ENCODE data around the gene NME8. TPM values are rescaled to one million over a fixed set of nuclear protein-coding genes. Genes with fewer than 3 reads are reported as not detected.

Gene NME8
- total RNA-seq, 2 donors from 2014 or later, result 2.3 to 9.2 TPM

DNA sequence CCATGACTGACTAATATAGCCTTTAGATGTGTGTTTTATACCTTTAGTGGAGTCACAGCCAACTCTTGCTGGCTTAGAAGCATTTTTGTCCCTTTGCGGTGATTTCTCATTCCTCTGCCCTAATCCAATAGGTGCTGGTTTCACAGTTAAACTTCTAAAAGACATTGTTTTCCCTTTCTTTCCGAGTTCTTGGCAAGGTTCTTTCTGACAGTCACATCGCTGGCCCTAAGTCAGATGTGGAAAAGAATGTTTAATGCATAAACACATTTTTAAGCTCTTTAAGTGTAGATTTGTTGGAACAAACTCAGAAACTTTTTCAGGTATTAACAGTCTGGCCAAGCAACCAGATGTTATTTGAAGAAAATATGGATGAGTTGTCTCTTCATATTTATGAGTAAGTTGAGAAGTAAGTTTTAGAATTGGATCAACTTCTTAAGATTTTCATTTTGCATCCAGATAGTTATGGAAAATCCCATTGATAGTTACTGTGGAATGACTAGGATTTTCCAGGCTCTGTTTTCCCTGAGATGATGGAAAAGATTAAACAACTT is 76.2 kb downstream of the NME8 start:
- Mint-ChIP-seq H3K36me3 (ENCODE audit: low read depth) (no peaks in the 10 kb centered on the region), H3K4me1 (peaks cover 5% of the 10 kb centered on the region), H3K9me3 (peaks cover 8% of the 10 kb centered on the region), H3K27ac (no peak overlapping the region), H3K27me3 (ENCODE audit: insufficient read depth) (peaks cover 34% of the 10 kb centered on the region), H3K4me3 (no peak overlapping the region)
- TF ChIP-seq, protein P1, sequence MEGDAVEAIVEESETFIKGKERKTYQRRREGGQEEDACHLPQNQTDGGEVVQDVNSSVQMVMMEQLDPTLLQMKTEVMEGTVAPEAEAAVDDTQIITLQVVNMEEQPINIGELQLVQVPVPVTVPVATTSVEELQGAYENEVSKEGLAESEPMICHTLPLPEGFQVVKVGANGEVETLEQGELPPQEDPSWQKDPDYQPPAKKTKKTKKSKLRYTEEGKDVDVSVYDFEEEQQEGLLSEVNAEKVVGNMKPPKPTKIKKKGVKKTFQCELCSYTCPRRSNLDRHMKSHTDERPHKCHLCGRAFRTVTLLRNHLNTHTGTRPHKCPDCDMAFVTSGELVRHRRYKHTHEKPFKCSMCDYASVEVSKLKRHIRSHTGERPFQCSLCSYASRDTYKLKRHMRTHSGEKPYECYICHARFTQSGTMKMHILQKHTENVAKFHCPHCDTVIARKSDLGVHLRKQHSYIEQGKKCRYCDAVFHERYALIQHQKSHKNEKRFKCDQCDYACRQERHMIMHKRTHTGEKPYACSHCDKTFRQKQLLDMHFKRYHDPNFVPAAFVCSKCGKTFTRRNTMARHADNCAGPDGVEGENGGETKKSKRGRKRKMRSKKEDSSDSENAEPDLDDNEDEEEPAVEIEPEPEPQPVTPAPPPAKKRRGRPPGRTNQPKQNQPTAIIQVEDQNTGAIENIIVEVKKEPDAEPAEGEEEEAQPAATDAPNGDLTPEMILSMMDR (conservative IDR thresholded peaks at IDR 0.05), result no peak
- Histone ChIP-seq H3K4me1 (ENCODE audit: control insufficient read depth, insufficient read depth, low read length) (no peaks in the 10 kb centered on the region), H3K4me3 (ENCODE audit: low read length) (no peak overlapping the region), H3K36me3 (ENCODE audit: control insufficient read depth, insufficient read depth, low read length) (no peaks in the 10 kb centered on the region), H3K9ac (ENCODE audit: extremely low read depth, low read length, poor library complexity, severe bottlenecking) (no peak overlapping the region), H3K27ac (ENCODE audit: low read depth, low read length) (no peak overlapping the region), H3K9me3 (ENCODE audit: control insufficient read depth, low read length) (peaks cover 9% of the 10 kb centered on the region), H3K27me3 (ENCODE audit: control insufficient read depth, insufficient read depth, low read length, poor library complexity, severe bottlenecking) (peaks cover 32% of the 10 kb centered on the region)
- DNase-seq, result no peak
- WGBS, 2 experiments (ENCODE audit: insufficient coverage in 1 of 2, insufficient read length in 1 of 2), result 93 to 95% methylated on average over 3 of the region's 3 CpGs

DNA sequence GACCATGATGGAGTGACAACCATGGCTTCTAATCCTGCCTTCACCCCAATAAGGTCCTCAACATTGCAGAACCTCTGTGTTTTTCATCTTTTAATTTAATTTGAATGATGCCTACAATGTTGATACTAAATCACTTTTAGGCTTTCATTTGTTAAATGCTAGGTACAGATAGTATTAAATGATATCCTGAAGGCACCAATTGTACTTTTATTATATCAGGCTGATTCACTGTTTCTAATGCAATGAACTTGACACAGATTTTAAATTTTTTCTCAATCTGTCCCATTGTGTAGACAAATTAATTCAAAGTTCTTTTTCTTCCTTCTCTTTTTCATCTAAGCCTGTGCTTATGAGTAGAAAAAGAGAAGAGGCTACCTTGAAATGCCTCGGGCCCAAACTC is 77.2 kb downstream of the NME8 start:
- WGBS, 2 experiments (ENCODE audit: insufficient coverage in 1 of 2, insufficient read length in 1 of 2), result 100% methylated on average over 1 of the region's 1 CpG; no CpG with 5 or more reads in 1 of the 2 experiments

DNA sequence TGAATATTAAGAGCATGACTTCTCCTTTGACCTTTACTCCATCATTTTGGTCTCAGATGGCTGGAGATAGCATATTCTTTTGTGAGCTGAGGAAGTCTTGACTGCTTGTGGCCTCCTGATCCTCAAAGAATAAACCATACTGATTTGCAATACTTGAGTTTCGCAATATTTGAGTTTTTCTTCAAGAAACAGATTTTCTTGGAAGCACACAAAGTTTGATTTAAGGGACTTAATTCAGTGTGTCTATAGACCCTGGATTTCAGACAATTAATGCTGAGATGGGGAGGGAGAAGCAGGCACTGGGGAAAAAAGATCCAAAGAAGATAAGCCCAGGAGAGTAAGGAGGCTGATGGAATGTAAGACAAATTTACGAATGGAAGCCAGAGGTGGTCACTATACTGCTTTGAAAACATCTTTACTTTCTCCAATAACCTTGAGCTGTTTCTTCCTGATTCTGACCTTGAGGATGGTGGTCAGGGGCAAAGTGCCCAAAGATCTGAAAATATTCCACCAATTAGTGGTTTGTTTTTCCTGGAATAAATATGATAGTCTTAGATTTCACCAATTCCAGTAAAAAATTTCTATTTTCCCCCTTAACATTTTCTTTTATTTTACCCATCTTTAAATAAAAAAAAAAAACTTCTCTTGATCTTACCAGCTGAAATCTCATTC is 79.5 kb downstream of the NME8 start:
- H3K9me3 Mint-ChIP-seq, result peaks cover 8% of the 10 kb centered on the region
- peaks cover 9% of the 10 kb centered on the region for H3K9me3 ChIP-seq (ENCODE audit: control insufficient read depth, low read length)
- H3K4me1 ChIP-seq (ENCODE audit: control insufficient read depth, insufficient read depth, low read length), result no peaks in the 10 kb centered on the region
- no peak overlapping the region for H3K27ac Mint-ChIP-seq
- H3K27me3 Mint-ChIP-seq (ENCODE audit: insufficient read depth), result peaks cover 8% of the 10 kb centered on the region
- no peaks in the 10 kb centered on the region for H3K36me3 Mint-ChIP-seq (ENCODE audit: low read depth)
- TF ChIP-seq, protein P1 (conservative IDR thresholded peaks at IDR 0.05), result no peak
- no peak overlapping the region for H3K4me3 Mint-ChIP-seq
- H3K4me1 Mint-ChIP-seq, result no peaks in the 10 kb centered on the region
- H3K27ac ChIP-seq (ENCODE audit: low read depth, low read length), result no peak overlapping the region
- no peaks in the 10 kb centered on the region for H3K27me3 ChIP-seq (ENCODE audit: control insufficient read depth, insufficient read depth, low read length, poor library complexity, severe bottlenecking)
- DNase-seq, result no peak
- no peak overlapping the region for H3K9ac ChIP-seq (ENCODE audit: extremely low read depth, low read length, poor library complexity, severe bottlenecking)
- H3K4me3 ChIP-seq (ENCODE audit: low read length), result no peak overlapping the region
- WGBS, 2 experiments (ENCODE audit: insufficient coverage in 1 of 2, insufficient read length in 1 of 2), result 89 to 100% methylated on average over 2 of the region's 2 CpGs
- no peaks in the 10 kb centered on the region for H3K36me3 ChIP-seq (ENCODE audit: control insufficient read depth, insufficient read depth, low read length)

More for the DNA sequence above, 77.2 kb downstream of the NME8 start:
- no peaks in the 10 kb centered on the region for H3K4me1 Mint-ChIP-seq
- Histone ChIP-seq H3K27me3 (ENCODE audit: control insufficient read depth, insufficient read depth, low read length, poor library complexity, severe bottlenecking) (peaks cover 21% of the 10 kb centered on the region), H3K4me3 (ENCODE audit: low read length) (no peak overlapping the region), H3K9me3 (ENCODE audit: control insufficient read depth, low read length) (peaks cover 9% of the 10 kb centered on the region), H3K9ac (ENCODE audit: extremely low read depth, low read length, poor library complexity, severe bottlenecking) (no peak overlapping the region), H3K27ac (ENCODE audit: low read depth, low read length) (no peak overlapping the region), H3K36me3 (ENCODE audit: control insufficient read depth, insufficient read depth, low read length) (no peaks in the 10 kb centered on the region), H3K4me1 (ENCODE audit: control insufficient read depth, insufficient read depth, low read length) (no peaks in the 10 kb centered on the region)
- H3K4me3 Mint-ChIP-seq, result no peak overlapping the region
- DNase-seq, result no peak
- TF ChIP-seq, protein P1 (conservative IDR thresholded peaks at IDR 0.05), result no peak
- H3K36me3 Mint-ChIP-seq (ENCODE audit: low read depth), result no peaks in the 10 kb centered on the region
- H3K27ac Mint-ChIP-seq, result no peak overlapping the region
- H3K9me3 Mint-ChIP-seq, result peaks cover 8% of the 10 kb centered on the region
- peaks cover 24% of the 10 kb centered on the region for H3K27me3 Mint-ChIP-seq (ENCODE audit: insufficient read depth)

Measured in endodermal cell (in vitro differentiated cells).